PFSK-1 (cell line): ENCODE measurements around the gene ATXN7L3B.

Experiments
- FOXP2 ChIP-seq: optimal IDR thresholded peaks from 2 replicates; pipeline ENCODE3; 2011; ENCODE audit warnings: borderline replicate concordance, control low read depth, inconsistent platforms; ENCODE audit not compliant: insufficient read depth; ENCODE audit errors: extremely low read length, extremely low read depth
- POLR2AphosphoS5 ChIP-seq: IDR thresholded peaks from 2 replicates; pipeline ENCODE4 v1.6.1; 2012; ENCODE audit warnings: low read depth, mild to moderate bottlenecking, control low read depth, low read length, moderate library complexity
- SIN3A ChIP-seq: IDR thresholded peaks from 2 replicates; pipeline ENCODE4 v1.6.1; 2012; ENCODE audit warnings: mild to moderate bottlenecking, low read length, moderate library complexity, borderline replicate concordance; ENCODE audit not compliant: insufficient read depth
- TAF1 ChIP-seq: IDR thresholded peaks from 2 replicates; pipeline ENCODE4 v1.6.1; 2012; ENCODE audit warnings: low read length, control low read depth, borderline replicate concordance; ENCODE audit not compliant: insufficient read depth
- TF ChIP-seq, protein P1 (sequence below), 2 experiments: IDR thresholded peaks; 2 replicates each; pipeline versions ENCODE4 v1.6.1 to v1.8.0; 2011 to 2012; ENCODE audit warnings: low read depth in 2 of 2, low read length in 2 of 2, control low read depth in 1 of 2, inconsistent platforms in 1 of 2, mild to moderate bottlenecking in 1 of 2, moderate library complexity in 1 of 2; ENCODE audit not compliant: insufficient read depth in 1 of 2

The ATXN7L3B gene

DNA sequence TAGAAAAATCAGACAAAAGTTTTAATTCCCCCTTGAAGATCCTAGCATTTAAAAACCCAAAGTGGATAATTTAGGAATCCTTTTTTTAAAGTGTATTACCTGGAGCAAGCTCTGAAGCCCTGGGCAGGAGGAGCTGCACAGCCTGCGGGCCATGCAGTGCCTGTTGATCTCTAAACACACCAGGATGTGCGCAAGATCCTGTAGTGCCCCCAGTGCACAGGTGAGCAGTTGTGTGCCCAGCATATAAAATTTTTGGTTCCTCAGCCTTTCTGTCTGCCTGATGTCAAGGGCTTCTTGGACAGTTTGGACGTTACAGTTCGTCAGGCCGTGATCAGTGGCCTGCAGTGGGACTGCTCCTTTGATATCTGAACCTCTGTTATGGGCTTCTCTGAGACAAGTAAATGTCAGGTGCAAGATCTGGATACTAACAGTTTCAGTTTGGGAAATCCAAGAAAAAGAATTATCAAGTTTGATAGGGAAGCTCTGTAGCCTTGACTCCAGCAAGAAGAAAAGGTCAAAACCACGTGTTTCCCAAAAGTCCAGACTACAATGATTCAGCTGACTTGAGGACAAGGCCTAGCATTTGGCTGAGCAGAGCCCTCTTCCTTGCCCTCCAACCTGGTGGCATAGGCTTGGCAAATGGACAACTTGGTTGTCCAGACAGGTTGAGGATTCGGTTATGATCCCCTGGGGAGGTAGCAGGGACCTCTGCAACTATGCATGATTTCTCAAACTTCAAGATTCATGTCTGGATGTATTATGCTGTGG lies 1.0 kb downstream of the ATXN7L3B start:
- TF ChIP-seq, protein P1, sequence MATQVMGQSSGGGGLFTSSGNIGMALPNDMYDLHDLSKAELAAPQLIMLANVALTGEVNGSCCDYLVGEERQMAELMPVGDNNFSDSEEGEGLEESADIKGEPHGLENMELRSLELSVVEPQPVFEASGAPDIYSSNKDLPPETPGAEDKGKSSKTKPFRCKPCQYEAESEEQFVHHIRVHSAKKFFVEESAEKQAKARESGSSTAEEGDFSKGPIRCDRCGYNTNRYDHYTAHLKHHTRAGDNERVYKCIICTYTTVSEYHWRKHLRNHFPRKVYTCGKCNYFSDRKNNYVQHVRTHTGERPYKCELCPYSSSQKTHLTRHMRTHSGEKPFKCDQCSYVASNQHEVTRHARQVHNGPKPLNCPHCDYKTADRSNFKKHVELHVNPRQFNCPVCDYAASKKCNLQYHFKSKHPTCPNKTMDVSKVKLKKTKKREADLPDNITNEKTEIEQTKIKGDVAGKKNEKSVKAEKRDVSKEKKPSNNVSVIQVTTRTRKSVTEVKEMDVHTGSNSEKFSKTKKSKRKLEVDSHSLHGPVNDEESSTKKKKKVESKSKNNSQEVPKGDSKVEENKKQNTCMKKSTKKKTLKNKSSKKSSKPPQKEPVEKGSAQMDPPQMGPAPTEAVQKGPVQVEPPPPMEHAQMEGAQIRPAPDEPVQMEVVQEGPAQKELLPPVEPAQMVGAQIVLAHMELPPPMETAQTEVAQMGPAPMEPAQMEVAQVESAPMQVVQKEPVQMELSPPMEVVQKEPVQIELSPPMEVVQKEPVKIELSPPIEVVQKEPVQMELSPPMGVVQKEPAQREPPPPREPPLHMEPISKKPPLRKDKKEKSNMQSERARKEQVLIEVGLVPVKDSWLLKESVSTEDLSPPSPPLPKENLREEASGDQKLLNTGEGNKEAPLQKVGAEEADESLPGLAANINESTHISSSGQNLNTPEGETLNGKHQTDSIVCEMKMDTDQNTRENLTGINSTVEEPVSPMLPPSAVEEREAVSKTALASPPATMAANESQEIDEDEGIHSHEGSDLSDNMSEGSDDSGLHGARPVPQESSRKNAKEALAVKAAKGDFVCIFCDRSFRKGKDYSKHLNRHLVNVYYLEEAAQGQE (IDR thresholded peaks at IDR 0.05; ENCODE audit: insufficient read depth in 1 of 2, low read depth in 2 of 2, low read length in 2 of 2): no peak
- TF ChIP-seq POLR2AphosphoS5 (no peak), FOXP2 (no peak), SIN3A (no peak), TAF1 (no peak)

DNA sequence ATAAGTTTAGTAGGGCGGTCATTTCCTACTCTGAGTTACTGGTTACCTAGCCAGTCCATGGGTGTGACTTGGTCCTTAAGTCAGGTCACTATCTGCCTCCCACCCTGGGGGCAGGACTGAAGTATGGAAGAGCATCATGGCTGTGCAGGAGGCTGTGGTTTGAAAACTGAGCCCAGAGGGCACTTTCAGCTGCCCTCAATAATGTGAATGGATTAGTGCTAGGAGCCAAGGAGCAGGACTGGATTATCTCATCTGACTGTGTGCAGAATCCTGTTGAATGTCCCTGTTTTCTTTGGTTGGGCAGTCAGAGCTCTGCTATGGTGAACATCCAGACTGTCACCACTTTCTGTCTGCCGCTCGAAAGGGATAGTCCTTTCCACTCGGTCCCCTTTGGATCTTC lies 1.6 kb downstream of the ATXN7L3B start:
- TF ChIP-seq SIN3A (no peak), POLR2AphosphoS5 (no peak), TAF1 (no peak), FOXP2 (no peak)
- TF ChIP-seq, protein P1 (IDR thresholded peaks at IDR 0.05; ENCODE audit: insufficient read depth in 1 of 2, low read depth in 2 of 2, low read length in 2 of 2): no peak

DNA sequence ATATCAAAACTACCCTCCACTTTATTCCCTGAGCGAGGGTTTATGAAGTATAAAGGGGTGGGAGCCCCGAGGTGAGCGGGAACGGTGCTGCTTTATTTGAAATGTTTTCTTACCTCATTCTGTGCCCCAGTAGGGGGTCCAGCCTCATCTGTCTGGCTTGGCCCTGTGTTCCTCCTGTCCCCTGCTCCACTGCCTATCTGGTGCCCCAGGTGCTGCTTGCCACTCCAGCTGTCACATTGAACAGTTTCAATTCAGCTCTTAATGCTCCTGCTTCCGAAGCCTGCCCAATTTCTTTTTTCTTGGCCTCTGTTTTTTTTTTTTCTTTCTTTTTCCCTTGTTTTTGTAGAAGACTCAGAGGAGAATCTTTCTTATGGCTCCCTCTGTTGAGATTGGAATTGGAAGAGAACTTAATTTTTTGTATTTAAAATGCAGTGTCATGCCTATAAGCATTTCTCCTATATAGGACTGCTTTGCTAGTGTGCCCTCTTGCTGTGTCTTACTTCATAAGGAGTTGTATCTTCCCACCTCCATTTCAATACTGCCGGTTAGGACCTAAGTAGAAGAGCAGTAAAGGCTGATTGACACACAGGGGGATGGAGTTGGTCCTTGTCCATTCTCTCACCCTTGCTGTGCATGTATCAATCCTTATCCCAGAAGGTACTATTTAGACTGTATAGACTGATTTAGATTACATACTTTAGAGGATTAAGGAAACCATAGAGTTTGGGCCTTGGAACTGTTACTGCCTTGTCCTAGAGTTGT lies 2.3 kb downstream of the ATXN7L3B start:
- no peak for TF ChIP-seq SIN3A
- TF ChIP-seq TAF1: no peak
- no peak for TF ChIP-seq POLR2AphosphoS5
- TF ChIP-seq, protein P1 (IDR thresholded peaks at IDR 0.05; ENCODE audit: insufficient read depth in 1 of 2, low read depth in 2 of 2, low read length in 2 of 2): no peak
- no peak for TF ChIP-seq FOXP2

DNA sequence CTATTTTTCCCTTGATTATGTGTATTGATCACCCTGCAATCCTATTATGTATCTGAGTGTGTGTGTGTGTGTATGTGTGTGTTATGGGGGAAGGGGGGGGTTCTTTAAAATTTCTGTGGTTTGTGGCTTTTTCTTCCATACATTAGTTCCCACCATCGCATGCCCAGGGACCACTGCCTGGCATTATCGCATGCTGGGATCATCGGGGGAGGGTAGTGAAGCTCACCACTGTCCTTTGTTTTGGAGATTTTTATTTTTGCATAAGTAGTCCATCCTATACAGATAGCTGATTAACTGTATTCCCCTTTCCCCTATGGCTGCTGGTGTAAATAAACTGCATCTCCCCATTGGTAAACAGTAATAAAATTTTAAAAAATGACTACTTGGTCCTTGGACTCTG lies 3.4 kb downstream of the ATXN7L3B start:
- TF ChIP-seq, protein P1 (IDR thresholded peaks at IDR 0.05; ENCODE audit: insufficient read depth in 1 of 2, low read depth in 2 of 2, low read length in 2 of 2): no peak
- no peak for TF ChIP-seq FOXP2
- no peak for TF ChIP-seq POLR2AphosphoS5
- TF ChIP-seq SIN3A: no peak
- no peak for TF ChIP-seq TAF1
